Measurements from ENCODE around the gene PRKN.

The PRKN gene

DNA sequence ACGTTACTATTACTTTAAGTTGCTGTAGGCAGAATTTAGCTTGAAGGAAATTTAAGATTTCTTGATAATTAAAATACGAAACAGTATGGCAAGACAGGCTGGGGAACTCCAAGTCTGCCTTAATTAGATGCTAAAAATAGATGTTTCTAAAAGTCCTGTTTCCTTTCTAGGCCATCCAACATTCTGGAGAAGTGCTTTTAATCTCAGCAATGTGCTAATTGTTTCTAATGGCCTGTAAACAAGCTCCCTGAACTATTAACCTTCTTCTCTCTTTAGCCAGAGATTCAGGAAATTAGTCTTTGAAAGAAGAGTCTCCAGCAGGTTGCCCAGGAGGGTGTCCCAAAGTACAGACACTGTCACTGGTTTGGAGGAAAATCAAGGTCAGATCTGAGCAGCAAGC, 776.4 kb downstream of the PRKN start:
- H3K79me2 ChIP-seq (ENCODE audit: low read length), result no peaks in the 10 kb centered on the region
- H3K4me3 ChIP-seq (ENCODE audit: low read length), result no peak overlapping the region
- no peaks in the 10 kb centered on the region for H3K36me3 ChIP-seq (replicated peaks; ENCODE audit: low read depth, low read length)
- no peak overlapping the region for H3K27ac ChIP-seq (ENCODE audit: low read length)
- H3K27me3 ChIP-seq (ENCODE audit: low read depth, low read length), result no peaks in the 10 kb centered on the region
- H2AFZ ChIP-seq (ENCODE audit: low read depth, low read length), result no peak overlapping the region
- H3K4me2 ChIP-seq (ENCODE audit: low read length), result no peak overlapping the region
- no peaks in the 10 kb centered on the region for H3K9me3 ChIP-seq (ENCODE audit: insufficient read depth, low read length)
- H4K20me1 ChIP-seq (ENCODE audit: insufficient read depth, low read length), result no peaks in the 10 kb centered on the region
- H3K9ac ChIP-seq (ENCODE audit: low read length), result no peak overlapping the region
- no peaks in the 10 kb centered on the region for H3K4me1 ChIP-seq (ENCODE audit: low read length)
- TF ChIP-seq EZH2phosphoT487 (IDR thresholded peaks at IDR 0.05; ENCODE audit: low read depth) (no peak), CTCF (IDR thresholded peaks at IDR 0.05; ENCODE audit: low read depth, low read length) (no peak)

GRCh38 chr6:161949531-161949930, 778.0 kb downstream of the PRKN start:
- Histone ChIP-seq H3K27ac (ENCODE audit: low read length) (no peak overlapping the region), H3K9me3 (ENCODE audit: insufficient read depth, low read length) (no peaks in the 10 kb centered on the region), H3K36me3 (replicated peaks; ENCODE audit: low read depth, low read length) (no peaks in the 10 kb centered on the region), H3K4me3 (ENCODE audit: low read length) (no peak overlapping the region), H2AFZ (ENCODE audit: low read depth, low read length) (no peak overlapping the region), H3K4me2 (ENCODE audit: low read length) (no peak overlapping the region), H3K4me1 (ENCODE audit: low read length) (no peaks in the 10 kb centered on the region), H3K27me3 (ENCODE audit: low read depth, low read length) (no peaks in the 10 kb centered on the region), H3K9ac (ENCODE audit: low read length) (no peak overlapping the region), H3K79me2 (ENCODE audit: low read length) (no peaks in the 10 kb centered on the region), H4K20me1 (ENCODE audit: insufficient read depth, low read length) (no peaks in the 10 kb centered on the region)
- TF ChIP-seq CTCF (IDR thresholded peaks at IDR 0.05; ENCODE audit: low read depth, low read length) (no peak), EZH2phosphoT487 (IDR thresholded peaks at IDR 0.05; ENCODE audit: low read depth) (no peak)

- Histone ChIP-seq H4K20me1 (ENCODE audit: insufficient read depth, low read length) (no peaks in the 10 kb centered on the region), H3K79me2 (ENCODE audit: low read length) (no peaks in the 10 kb centered on the region), H3K36me3 (replicated peaks; ENCODE audit: low read depth, low read length) (no peaks in the 10 kb centered on the region), H3K4me3 (ENCODE audit: low read length) (no peak overlapping the region), H3K9me3 (ENCODE audit: insufficient read depth, low read length) (no peaks in the 10 kb centered on the region), H3K27ac (ENCODE audit: low read length) (no peak overlapping the region), H2AFZ (ENCODE audit: low read depth, low read length) (no peak overlapping the region), H3K27me3 (ENCODE audit: low read depth, low read length) (no peaks in the 10 kb centered on the region), H3K4me1 (ENCODE audit: low read length) (no peaks in the 10 kb centered on the region), H3K4me2 (ENCODE audit: low read length) (no peak overlapping the region), H3K9ac (ENCODE audit: low read length) (no peak overlapping the region)
- TF ChIP-seq CTCF (IDR thresholded peaks at IDR 0.05; ENCODE audit: low read depth, low read length), result no peak
- no peak for TF ChIP-seq EZH2phosphoT487 (IDR thresholded peaks at IDR 0.05; ENCODE audit: low read depth)
Observed at GRCh38 chr6:161948462-161948861, 779.1 kb downstream of the PRKN start.

GRCh38 chr6:161947371-161947770, 780.2 kb downstream of the PRKN start:
- no peaks in the 10 kb centered on the region for H3K9me3 ChIP-seq (ENCODE audit: insufficient read depth, low read length)
- H3K4me2 ChIP-seq (ENCODE audit: low read length), result no peak overlapping the region
- no peak overlapping the region for H3K4me3 ChIP-seq (ENCODE audit: low read length)
- no peak overlapping the region for H3K9ac ChIP-seq (ENCODE audit: low read length)
- no peaks in the 10 kb centered on the region for H3K79me2 ChIP-seq (ENCODE audit: low read length)
- H3K36me3 ChIP-seq (replicated peaks; ENCODE audit: low read depth, low read length), result no peaks in the 10 kb centered on the region
- H3K4me1 ChIP-seq (ENCODE audit: low read length), result no peaks in the 10 kb centered on the region
- H3K27ac ChIP-seq (ENCODE audit: low read length), result no peak overlapping the region
- H2AFZ ChIP-seq (ENCODE audit: low read depth, low read length), result no peak overlapping the region
- H3K27me3 ChIP-seq (ENCODE audit: low read depth, low read length), result no peaks in the 10 kb centered on the region
- H4K20me1 ChIP-seq (ENCODE audit: insufficient read depth, low read length), result no peaks in the 10 kb centered on the region
- TF ChIP-seq CTCF (IDR thresholded peaks at IDR 0.05; ENCODE audit: low read depth, low read length) (no peak), EZH2phosphoT487 (IDR thresholded peaks at IDR 0.05; ENCODE audit: low read depth) (no peak)

Data from OCI-LY3 (cell line).